ENCODE results near the gene FOXA1.

GRCh38 chr14:37615582-37616289 lies 20.7 kb upstream of the FOXA1 start:
- TF ChIP-seq CTCF (IDR thresholded peaks at IDR 0.05), result no peak
- no peak for TF ChIP-seq POLR2AphosphoS5 (IDR thresholded peaks at IDR 0.05)
- no peak for TF ChIP-seq POLR2A (IDR thresholded peaks at IDR 0.05)
- TF ChIP-seq EP300 (IDR thresholded peaks at IDR 0.05), result no peak
